Measurements from ENCODE around the gene PRKCG.
A peak's percentile ranks its signal among the peaks of the same experiment; 100 is the strongest.
"Not testable (repeated sequence)": the region's sequence is repeated elsewhere in the genome, so short reads cannot be mapped to it uniquely, and the experiment has no call there.

PRKCG gene

DNA sequence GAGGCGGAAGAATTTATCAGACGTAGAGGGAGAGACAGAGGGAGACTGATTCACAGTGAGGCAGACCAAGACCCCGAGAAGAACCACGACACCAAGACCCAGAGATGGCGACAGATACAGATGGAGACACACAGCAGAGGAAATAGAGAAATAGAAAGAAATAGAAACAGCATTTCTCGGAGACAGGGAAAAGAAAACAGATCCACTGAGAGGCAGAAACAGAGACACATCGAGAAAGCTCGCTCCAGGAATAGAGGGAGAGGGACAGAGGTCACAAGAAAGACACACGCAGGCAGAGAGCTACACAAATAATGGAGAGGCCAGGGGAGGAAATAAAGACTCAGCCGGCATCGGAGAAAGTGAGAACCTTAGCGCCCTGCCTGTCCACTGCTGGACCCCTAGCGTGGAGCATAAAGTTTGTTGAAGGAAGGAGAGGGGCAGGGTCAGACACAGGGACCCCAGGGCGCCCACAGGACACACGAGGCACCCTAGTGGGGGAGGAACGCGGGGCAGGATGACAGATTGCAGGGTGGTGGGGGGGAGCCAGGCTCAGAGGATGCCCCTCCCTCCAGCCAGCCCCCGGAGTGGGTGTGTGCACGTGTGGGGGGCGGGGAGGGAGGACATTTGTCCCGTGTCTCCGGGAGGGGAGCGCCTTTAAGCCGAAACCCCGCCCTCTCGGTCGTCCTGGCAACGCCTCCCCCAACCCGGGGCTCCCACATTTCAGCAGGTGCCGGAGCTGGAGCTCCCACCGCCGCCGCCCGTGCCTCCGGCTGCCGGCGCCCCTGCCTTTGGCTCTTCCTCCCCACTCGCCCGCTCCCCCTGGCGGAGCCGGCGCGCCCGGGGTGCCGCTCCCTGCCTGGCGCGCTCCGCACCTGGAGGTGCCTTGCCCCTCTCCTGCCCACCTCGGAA, at the start of gene PRKCG:
PRKCG (plus strand) TSS at position 716 of the 909 bp plus-strand sequence. CDS start 298 bp downstream, outside the sequence.
- DNase-seq (ENCODE audit: low read depth in 2 of 2) = peak; percentile 26 to 52

DNA sequence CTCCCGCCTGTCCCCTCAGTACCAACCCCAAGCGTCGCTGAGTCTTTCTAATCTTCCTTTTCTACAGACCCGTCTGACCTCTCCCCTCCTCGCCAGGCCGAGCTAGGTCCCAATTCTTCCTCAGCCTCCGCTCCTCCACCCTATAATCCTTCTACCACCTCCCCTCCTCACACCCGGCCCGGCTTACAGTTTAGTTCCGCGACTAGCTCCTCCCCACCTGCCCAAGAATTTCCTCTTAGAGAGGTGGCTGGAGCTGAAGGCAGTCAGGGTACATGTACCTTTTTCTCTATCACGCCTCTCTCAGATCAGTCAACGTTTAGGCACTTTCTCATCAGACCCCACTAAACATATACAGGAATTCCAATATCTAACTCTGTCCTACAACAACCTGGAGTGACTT, 49.1 kb upstream of the PRKCG start:
- not testable (repeated sequence) for DNase-seq (ENCODE audit: low read depth in 2 of 2)

DNA sequence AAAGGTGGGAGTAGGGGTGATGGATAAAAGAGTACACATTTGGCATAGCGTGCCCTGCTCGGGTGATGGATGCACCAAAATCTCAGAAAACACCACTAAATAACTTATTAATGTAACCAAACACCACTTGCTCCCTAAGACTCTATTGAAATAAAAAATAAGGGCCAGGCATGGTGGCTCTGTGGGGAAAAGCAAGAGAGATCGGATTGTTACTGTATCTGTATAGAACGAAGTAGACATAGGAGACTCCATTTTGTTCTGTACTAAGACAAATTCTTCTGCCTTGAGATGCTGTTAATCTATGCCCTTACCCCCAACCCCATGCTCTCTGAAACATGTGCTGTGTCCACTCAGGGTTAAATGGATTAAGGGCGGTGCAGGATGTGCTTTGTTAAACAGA, 43.6 kb upstream of the PRKCG start:
- not testable (repeated sequence) for DNase-seq (ENCODE audit: low read depth in 2 of 2)

DNA sequence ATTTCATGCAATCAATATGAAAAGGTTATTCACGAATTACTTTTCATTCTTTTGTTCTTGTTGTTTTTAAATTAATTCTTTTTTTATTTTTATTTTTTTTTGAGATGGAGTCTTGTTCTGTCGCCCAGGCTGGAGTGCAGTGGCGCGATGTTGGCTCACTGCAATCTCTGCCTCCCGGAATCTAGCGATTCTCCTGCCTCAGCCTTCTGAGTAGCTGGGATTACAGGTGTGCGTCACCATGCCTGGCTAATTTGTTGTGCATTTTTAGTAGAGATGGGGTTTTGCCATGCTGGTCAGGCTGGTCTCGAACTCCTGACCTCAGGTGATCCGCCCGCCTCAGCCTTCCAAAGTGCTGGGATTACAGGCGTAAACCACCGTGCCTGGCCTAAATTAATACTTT, 41.8 kb upstream of the PRKCG start:
- DNase-seq (ENCODE audit: low read depth in 2 of 2) = not testable (repeated sequence)

DNA sequence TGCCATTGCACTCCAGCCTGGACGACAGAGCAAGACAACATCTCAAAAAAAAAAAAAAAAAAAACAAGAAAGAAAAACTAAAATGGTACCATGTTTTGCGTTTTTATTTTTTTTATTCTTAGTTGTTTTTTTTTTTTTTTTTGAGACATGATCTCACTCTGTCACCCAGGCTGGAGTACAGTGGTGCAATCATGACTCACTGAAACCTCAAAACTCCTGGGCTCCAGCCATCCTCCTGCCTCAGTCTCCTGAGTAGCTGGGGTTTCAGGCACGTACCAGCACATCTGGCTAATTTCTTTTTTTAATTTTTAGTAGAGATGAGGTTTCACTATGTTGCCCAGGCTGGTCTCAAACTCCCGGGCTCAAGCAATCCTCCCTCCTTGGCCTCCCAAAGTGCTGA, 41.1 kb upstream of the PRKCG start:
- not testable (repeated sequence) for DNase-seq (ENCODE audit: low read depth in 2 of 2)

DNA sequence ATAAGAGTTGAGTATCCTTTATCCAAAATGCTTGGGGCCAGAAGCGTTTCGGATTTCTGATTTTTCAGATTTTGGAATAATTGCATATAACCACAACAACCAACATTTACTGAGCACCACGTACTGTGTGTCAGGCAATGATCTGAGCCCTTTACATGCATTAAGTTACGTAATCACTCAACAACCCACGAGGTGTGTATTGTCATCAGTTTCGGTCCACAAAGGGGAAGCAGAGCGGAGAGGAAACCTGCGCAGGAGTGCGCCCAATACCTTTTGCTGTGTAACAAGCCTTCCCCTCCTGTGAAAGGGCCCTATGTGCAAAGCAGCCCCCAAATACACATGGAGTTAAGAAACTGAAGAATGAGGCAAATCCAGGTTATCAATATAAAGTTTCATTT, 37.1 kb upstream of the PRKCG start:
- no peak for DNase-seq (ENCODE audit: low read depth in 2 of 2)

DNA sequence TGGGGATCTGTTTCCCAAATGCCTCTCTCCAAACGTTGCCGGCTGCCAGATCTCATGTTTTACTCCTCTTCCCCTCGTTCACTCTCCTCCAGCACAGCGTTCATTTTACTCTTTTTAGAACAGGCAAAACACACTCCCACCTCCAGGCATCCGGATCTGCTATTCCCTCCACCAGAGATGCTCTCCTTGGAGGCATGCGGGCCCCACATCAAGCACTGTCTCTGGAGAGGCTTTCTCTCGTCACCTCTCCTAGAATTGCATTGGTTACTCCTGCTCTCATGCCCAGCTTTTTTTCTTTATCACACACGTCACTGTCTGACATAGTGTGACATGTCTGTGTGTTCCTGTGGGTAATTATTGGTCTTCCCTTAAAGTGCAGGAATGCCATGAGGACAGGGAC, 34.4 kb upstream of the PRKCG start:
- DNase-seq (ENCODE audit: low read depth in 2 of 2) = no peak

DNA sequence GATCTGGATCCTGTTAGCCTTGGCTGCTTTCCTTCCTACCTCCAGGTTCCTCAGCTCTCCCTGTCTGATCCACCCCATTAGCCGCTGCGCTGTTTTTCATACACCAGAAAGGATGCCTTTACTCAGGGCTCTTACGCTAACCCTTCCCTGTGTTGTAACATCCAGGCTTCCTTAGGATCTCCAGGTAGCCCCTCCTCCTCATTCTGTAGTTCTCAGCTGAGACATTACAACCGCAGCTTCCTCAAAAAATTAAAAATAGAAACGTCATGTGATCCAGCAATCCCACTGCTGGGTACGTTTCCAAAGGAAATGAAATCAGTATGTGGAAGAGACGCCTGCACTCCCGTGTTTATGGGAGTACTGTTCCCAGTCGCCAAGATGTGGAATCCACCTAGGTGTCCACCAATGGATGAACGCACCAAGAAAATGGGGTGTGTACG, 32.7 kb upstream of the PRKCG start:
- DNase-seq (ENCODE audit: low read depth in 2 of 2) = no peak

DNA sequence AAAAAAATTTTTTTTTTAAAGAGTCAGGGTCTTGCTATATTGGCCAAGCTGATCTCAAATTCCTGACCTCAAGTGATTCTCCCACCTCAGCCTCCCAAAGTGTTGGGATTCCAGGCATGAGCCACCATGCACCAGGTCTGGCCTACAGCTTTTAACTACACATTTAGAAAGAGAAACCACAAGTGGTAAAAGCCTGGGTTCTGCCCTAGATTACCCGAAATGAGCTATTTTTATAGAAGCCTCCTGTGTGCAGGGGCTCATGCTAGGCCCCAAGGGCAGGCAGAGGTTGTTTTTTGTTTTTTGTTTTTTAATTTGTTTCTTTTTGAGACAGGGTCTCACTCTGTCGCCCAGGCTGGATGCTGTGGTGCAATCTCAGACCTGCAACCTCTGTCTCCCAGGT, 28.3 kb upstream of the PRKCG start:
- no peak for DNase-seq (ENCODE audit: low read depth in 2 of 2)

DNA sequence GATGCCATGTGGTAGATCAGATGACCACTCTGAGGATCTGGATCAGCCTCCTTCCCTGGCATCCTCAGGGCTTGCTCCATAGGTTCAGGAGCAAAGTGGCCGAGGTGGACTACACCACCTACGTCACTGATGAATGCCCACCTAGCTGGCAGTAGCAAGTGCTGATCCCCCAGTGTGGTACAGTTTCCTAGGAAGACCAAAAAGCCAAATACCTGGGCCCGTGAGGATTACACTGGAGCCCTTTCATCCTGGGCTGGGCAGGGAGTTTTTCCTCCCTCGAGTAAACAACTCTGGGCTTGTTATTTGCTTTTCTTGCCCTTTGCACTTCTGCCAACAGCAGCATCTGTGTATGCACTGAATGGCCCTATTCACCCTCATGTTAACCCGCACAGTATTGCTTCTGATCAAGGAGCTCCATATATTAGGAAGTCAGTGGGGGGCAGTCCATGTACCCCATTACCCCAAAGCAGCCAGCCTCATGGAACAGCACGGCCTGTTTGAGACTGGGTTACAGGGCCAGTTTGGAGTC, 17.6 kb upstream of the PRKCG start:
- DNase-seq (ENCODE audit: low read depth in 2 of 2) = no peak

DNA sequence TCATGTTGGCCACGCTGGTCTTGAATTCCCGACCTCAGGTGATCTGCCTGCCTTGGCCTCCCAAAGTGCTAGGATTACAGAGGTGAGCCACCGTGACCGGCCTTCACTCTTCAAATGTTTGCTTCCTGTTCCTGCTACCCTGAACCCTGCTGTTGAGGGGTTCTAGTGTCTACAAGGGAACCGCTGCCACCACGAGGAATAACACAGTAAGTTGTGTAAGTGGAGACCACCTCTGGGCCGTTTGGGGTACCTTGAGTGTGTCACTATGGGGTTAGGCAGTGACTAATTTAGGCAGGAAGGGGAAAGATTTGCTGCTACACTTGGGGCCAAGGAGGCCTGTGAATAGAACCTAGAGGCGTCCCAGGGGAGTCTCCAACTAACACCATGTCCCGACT, 16.5 kb upstream of the PRKCG start:
- DNase-seq (ENCODE audit: low read depth in 2 of 2) = no peak

DNA sequence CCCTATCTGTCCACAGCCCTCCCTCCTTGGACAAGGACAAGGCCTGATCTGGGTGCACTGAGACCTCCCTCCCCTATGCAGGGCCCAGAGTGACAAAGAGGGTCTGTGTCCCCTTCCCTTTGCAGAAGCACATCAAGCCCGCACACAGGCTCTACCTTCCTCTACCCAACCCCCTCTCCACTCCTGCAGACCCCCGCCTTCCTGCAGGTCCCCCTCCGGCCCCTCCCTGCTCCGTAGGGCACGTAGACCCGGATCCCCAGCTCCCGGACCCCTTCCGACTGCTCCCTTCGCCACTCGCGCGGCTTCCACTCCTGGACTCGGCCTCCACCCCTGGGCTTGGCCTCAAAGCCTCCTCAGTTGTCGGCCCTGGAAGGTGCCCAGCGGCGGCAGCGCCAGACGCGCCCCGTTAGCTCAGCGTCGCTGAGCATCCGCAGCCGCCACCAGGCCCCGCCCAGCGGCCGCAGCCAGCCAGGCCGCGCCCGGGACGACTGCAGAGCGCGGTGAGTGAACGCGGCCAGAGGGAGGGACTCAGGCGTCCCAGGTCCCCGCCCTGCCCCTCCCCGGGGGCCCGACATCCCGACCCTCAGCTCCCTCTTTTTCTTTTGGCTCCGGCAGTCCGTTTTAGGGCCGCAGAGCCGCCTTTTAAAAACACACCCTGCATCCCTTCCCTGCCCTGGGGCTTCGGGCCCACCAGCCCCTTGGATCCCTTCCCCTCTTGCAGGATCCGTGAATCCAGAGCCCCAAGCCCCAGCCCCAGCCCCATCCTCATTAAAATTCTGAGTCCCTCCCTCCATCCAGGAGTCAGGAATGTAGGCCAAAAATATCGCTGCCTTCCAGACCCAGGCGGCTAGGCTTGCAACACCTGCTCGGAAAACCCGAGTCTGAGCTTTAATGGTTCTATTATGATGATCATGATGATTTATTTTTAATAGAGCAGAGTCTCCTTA, 15.8 kb upstream of the PRKCG start:
- peak in 1 of 2 donors; percentile 59 for DNase-seq (ENCODE audit: low read depth in 2 of 2)

DNA sequence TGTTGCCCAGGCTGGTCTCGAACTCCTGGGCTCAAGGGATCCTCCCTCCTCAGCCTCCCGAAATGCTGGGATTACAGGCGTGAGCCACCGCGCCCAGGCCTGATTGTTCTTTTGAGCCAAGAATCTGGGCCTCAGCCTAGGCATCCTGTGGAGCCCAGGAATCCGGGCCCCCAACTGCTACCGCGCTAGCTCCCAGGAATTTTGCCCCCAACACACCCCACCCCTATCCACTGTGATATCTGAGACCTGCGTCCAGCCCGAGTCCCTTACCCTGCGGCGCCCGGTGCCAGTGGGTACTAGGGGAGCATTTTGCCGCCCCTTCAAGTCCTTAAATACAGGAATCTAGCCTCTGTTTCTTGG, 15.2 kb upstream of the PRKCG start:
- DNase-seq (ENCODE audit: low read depth in 2 of 2) = no peak

DNA sequence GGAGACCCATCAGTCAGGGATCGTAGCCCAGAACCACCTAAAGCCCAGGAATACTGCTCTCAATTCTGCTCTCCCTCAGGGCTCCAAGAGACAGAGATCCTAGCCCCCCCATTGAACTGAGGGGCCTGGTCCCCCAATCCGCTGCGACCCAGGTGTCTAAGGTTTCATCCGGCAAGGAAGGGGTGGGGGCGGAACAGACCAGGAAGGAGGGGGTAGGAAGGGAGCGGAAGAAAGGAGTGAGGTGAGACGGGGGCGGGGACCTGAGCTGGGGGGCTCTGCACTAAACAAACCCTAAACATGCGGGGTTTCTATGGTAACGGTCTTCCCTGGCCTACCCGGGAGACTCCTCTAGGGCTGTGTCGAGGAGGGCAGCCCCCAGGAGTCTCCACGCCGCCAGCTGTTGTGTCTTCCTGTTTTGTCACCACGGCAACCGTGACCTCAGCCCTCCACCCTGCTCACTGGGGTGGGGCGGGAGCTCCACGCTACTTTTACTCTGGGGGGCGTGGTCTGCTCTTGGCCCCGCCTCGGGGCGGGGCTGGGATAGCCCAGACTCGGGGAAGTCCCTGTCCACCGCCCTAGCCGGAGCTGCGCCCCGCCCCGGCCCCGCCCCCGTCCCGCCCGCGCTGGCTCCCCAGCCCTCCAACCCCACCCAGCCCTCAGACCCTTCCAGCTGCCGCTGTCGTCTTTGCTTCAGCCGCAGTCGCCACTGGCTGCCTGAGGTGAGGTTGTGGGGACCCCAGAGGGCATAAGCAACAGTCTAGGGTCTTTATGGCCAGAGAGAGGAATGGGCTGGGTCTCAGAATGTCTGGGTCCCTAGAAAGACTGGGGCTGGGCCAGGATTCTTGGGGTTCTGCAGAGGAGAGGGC, 14.5 kb upstream of the PRKCG start, which contains the start of gene MYADM:
MYADM (plus strand) TSS at position 659 of the 866 bp plus-strand sequence. CDS start 5,647 bp downstream, outside the sequence.
- peak; percentile 98 for DNase-seq (ENCODE audit: low read depth in 2 of 2)

DNA sequence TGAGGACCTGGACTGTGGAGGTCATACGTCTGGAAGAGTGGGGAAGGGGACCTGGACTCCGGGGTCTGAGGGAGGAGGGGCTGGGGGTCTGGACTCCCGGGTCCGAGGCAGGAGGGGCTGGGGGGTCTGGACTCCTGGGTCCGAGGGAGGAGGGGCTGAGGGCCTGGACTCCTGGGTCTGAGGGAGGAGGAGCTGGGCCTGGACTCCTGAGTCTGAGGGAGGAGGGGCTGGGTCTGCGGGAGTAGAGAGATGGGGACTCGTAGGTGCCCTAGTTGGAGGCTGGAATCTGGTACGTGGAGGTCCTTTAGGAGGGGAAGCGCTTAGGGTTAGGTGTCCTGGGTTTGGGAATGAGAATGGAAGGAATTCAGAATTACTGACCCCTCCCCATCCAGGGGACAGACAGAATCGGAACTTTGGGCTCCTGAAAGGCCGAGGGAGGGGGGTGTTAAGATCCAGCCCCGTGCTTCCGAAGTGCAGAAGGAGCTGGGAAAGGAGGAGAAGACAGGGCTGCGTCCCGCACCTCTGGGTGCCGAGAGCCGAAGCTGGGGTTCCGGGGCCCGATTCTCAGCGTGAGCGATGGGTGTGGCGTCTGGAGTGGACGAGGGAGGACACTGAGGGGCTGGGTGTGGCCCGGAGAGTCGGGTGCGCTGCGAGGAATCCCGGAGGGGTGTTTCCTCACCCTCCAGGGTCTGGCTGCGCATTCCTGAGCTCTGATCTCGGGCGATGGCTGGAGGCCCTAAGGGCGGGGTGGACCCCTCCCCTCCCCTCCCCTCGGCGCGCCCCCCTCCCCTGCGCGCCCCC, 13.7 kb upstream of the PRKCG start:
- peak in 1 of 2 donors; percentile 26 for DNase-seq (ENCODE audit: low read depth in 2 of 2)

DNA sequence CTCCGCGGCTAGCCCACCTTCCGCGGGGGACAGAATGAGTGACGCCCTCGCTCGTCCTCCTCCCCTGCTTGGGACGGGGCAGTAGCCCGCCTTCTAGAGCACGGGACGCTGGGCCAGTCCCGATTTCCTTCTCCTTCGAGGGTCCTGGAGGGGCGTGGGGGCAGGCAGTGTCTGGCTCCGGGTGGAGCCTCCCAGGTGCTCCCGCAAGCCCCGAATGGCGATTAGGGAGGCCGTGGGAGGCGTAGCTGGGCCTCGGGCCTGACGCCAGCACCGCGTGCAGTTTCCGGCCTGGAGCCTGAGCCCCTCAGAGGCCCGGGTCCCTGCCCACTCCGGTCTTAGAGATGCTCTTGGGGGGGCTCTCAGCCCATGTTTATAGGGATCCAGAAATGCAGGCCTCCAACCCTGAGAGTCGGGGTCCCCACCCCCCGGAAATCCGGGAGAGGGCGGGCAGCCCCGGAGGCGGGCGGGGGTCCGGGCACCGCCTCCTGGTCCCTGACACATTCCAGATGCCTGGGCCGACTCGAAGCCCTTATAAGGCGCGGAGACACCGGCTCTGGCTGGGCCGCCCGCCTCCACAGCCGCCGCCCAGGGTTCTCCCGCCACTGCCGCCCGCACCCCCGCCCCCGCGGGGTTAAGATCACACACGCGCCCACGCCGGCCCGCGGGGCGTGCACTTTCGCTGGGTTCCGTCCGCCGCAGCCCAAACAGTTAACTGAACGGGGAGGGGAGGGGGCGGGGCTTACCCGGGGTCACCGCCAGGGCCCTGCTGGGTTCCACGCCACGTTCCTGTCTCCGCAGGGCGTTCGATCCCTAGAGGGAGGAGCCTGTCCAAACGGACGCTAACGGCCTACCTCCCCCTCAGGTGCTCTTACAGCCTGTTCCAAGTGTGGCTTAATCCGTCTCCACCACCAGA, 12.8 kb upstream of the PRKCG start:
- peak; percentile 73 to 88 for DNase-seq (ENCODE audit: low read depth in 2 of 2)

DNA sequence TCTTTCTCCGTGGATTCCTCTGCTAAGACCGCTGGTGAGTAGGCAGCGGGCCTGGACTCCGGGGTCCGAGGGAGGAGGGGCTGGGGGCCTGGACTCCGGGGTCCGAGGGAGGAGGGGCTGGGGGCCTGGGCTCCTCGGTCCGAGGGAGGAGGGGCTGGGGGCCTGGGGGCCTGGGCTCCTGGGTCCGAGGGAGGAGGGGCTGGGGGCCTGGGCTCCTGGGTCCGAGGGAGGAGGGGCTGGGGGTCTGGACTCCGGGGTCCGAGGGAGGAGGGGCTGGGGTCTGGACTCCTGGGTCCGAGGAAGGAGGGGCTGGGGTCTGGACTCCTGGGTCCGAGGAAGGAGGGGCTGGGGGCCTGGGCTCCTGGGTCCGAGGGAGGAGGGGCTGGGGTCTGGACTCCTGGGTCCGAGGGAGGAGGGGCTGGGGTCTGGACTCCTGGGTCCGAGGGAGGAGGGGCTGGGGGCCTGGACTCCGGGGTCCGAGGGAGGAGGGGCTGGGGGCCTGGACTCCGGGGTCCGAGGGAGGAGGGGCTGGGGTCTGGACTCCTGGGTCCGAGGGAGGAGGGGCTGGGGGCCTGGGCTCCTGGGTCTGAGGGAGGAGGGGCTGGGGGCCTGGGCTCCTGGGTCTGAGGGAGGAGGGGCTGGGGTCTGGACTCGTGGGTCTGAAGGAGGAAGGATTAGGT, 12.1 kb upstream of the PRKCG start:
- not testable (repeated sequence) for DNase-seq (ENCODE audit: low read depth in 2 of 2)

DNA sequence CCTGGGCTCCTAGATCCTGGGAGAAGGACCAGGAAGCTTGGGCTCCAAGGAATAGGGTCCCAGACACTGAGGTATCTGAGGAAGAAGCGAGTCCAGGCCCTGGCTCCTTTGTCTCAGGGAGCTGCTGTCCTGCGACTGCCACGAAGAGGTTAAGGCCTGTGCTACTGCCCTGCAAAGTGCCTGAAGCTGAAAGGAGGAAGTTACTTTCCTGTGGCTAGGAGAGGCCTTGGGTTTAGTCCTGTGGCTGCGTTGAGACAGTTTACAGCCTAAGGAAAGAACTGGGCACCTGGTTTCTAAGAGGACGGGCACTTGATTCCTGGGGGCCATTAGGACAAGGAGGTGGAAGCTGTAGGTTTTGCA, 11.5 kb upstream of the PRKCG start:
- DNase-seq (ENCODE audit: low read depth in 2 of 2) = no peak

DNA sequence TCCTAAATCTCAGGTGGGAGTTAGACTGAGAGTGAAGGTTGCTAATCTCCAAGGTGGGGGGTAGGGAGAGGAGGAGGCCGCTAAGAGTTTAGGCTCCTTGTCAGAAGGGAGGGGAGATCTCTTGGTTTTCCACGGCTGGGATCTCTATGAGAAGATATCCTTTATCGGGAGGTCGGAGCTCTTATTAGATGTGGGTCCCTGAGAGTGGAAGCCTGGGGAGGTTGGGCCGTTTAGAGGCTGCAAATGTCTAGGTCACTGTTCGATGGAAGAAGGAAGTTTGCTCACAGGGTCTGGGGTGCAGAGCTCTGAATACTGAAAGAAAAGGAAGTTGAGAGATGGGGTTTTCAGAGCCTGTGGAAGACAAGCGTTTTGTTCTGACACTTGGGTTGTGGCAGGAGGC, 10.5 kb upstream of the PRKCG start:
- DNase-seq (ENCODE audit: low read depth in 2 of 2) = no peak

Measured in stimulated activated CD8-positive, alpha-beta memory T cell treated with anti-CD3 and anti-CD28 coated beads, Interleukin-7, amount 100 ng/mL, for 4 hours (primary cell).